Measurements from ENCODE around the gene RERE. TPM values are rescaled to one million over a fixed set of nuclear protein-coding genes. Genes with fewer than 3 reads are reported as not detected.

The RERE gene
- total RNA-seq, 1 donor from 2014 or later, result 80.3 TPM

DNA sequence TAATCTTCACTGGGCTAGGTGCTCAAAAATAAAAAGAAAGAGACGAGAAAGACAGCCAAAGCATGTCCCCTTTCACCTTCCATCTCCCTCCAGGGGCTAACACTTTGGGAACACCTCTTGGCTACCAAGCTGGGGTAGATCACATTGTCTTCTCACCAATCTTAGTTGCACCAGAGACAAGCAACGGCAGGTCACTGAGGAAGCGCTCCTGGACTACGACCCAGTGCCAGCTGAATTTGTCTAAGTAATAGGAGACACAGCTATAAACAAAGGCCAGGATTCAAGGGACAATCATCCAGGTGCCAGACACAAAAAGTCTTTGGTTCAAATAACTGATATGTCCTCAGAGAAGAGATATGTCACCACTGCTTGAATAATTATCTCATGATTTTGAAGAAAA is 399.1 kb downstream of the RERE start:
- TF ChIP-seq POLR2AphosphoS5 (IDR thresholded peaks at IDR 0.05; ENCODE audit: insufficient read depth in 1 of 2, low read depth in 1 of 2) (no peak), POLR2A (IDR thresholded peaks at IDR 0.05) (no peak)
- TF ChIP-seq, protein P1, sequence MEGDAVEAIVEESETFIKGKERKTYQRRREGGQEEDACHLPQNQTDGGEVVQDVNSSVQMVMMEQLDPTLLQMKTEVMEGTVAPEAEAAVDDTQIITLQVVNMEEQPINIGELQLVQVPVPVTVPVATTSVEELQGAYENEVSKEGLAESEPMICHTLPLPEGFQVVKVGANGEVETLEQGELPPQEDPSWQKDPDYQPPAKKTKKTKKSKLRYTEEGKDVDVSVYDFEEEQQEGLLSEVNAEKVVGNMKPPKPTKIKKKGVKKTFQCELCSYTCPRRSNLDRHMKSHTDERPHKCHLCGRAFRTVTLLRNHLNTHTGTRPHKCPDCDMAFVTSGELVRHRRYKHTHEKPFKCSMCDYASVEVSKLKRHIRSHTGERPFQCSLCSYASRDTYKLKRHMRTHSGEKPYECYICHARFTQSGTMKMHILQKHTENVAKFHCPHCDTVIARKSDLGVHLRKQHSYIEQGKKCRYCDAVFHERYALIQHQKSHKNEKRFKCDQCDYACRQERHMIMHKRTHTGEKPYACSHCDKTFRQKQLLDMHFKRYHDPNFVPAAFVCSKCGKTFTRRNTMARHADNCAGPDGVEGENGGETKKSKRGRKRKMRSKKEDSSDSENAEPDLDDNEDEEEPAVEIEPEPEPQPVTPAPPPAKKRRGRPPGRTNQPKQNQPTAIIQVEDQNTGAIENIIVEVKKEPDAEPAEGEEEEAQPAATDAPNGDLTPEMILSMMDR (IDR thresholded peaks at IDR 0.05), result no peak
- H3K36me3 ChIP-seq, result peaks cover 4 to 18% of the 10 kb centered on the region in 2 donors
- no peak for DNase-seq (ENCODE audit: extremely low spot score in 2 of 2)

DNA sequence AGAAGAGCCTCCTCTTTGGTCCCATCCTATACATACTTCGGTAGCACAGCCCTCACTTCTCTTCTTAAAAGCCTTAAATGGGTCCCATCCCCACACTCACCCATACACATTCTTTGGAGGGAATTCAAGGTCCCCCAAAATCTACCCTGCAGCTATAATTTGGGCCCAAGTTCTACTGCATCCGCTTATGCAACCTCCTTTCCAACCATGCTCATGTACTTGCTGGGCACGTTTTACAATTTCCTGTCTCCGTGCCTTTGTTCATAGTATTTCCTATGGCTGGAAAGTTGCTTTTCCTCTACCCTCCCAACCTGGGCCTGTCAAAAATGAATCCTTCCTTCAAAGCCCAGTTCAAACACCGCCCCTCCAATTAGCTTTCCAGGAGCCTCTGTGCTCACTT is 399.8 kb downstream of the RERE start:
- TF ChIP-seq POLR2A (IDR thresholded peaks at IDR 0.05) (no peak), POLR2AphosphoS5 (IDR thresholded peaks at IDR 0.05; ENCODE audit: insufficient read depth in 1 of 2, low read depth in 1 of 2) (no peak)
- TF ChIP-seq, protein P1 (IDR thresholded peaks at IDR 0.05), result no peak
- H3K36me3 ChIP-seq, result peaks cover 4 to 18% of the 10 kb centered on the region in 2 donors
- H3K27ac ChIP-seq, result peak overlapping the region; percentile 99
- no peaks in the 10 kb centered on the region for H3K27me3 ChIP-seq
- DNase-seq (ENCODE audit: extremely low spot score in 2 of 2), result no peak
- peaks cover 84% of the 10 kb centered on the region for H3K4me1 ChIP-seq
- H3K4me3 ChIP-seq, result peak overlapping the region in 1 of 2 donors; percentile 6
- intact Hi-C loops (cut with DNase I), result no loop called here
- H3K9me3 ChIP-seq, result no peaks in the 10 kb centered on the region

More for the DNA sequence above, 399.1 kb downstream of the RERE start:
- peaks cover 77% of the 10 kb centered on the region for H3K4me1 ChIP-seq
- intact Hi-C loops (cut with DNase I), result no loop called here
- H3K27me3 ChIP-seq, result no peaks in the 10 kb centered on the region
- peak overlapping the region; percentile 99 for H3K27ac ChIP-seq
- no peaks in the 10 kb centered on the region for H3K9me3 ChIP-seq
- no peak overlapping the region for H3K4me3 ChIP-seq

- TF ChIP-seq POLR2AphosphoS5 (IDR thresholded peaks at IDR 0.05; ENCODE audit: insufficient read depth in 1 of 2, low read depth in 1 of 2) (no peak), POLR2A (IDR thresholded peaks at IDR 0.05) (no peak)
- TF ChIP-seq, protein P1 (IDR thresholded peaks at IDR 0.05), result no peak
- DNase-seq (ENCODE audit: extremely low spot score in 2 of 2), result no peak
- peaks cover 92% of the 10 kb centered on the region for H3K4me1 ChIP-seq
- H3K9me3 ChIP-seq, result no peaks in the 10 kb centered on the region
- peak overlapping the region; percentile 99 for H3K27ac ChIP-seq
- H3K4me3 ChIP-seq, result peak overlapping the region in 1 of 2 donors; percentile 6
- no peaks in the 10 kb centered on the region for H3K27me3 ChIP-seq
- intact Hi-C loops (cut with DNase I), result no loop called here
- H3K36me3 ChIP-seq, result peaks cover 4 to 18% of the 10 kb centered on the region in 2 donors
These were observed 400.6 kb downstream of the RERE start for GRCh38 chr1:8416881-8417280.

- Histone ChIP-seq H3K4me1 (peaks cover 100% of the 10 kb centered on the region), H3K27me3 (no peaks in the 10 kb centered on the region), H3K27ac (peak overlapping the region; percentile 99), H3K9me3 (no peaks in the 10 kb centered on the region), H3K36me3 (peaks cover 4 to 18% of the 10 kb centered on the region in 2 donors), H3K4me3 (no peak overlapping the region)
- TF ChIP-seq POLR2A (IDR thresholded peaks at IDR 0.05), result no peak
- TF ChIP-seq POLR2AphosphoS5 (IDR thresholded peaks at IDR 0.05; ENCODE audit: insufficient read depth in 1 of 2, low read depth in 1 of 2), result no peak
- TF ChIP-seq, protein P1 (IDR thresholded peaks at IDR 0.05), result no peak
- intact Hi-C loops (cut with DNase I), result no loop called here
- DNase-seq (ENCODE audit: extremely low spot score in 2 of 2), result no peak
These were observed 401.7 kb downstream of the RERE start for GRCh38 chr1:8415526-8416278.
